Loucy (cell line): ENCODE measurements around the gene TRHDE.

Experiments
- CTCF ChIP-seq: fragments of 200-600 bp; sonication (generic); conservative IDR thresholded peaks from 2 replicates; pipeline ENCODE4 v1.5.1; 2014; ENCODE audit warnings: mild to moderate bottlenecking, antibody characterized with exemption, low read length
- EZH2phosphoT487 ChIP-seq: fragments of 200-600 bp; IDR thresholded peaks from 2 replicates; pipeline ENCODE4 v1.6.1; 2018; ENCODE audit warnings: antibody characterized with exemption, mild to moderate bottlenecking, moderate library complexity, borderline replicate concordance

GRCh38 chr12:72610854-72611358 lies 338.7 kb downstream of the TRHDE start:
- TF ChIP-seq CTCF (no peak), EZH2phosphoT487 (no peak)
